Measurements from ENCODE around the gene CREB5.

DNA sequence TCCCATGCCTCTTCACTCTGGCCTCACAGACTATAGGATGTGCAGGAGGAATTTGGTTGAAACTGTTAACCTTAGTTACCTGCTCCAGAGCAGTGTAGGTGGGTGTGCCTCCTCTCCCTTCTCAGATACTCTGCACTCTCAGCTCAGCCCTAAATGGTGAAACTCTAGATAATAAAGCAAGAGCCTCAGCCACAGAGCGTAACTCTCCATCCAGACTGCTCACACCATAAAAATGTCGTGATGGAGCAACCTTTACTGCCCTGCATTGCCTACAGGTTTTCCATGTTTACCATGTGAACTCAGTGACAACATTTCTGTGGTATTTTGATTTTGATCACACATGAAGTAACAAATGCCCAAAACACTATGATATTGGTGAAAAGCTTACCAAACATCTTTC lies 227.7 kb downstream of the CREB5 start:
- TF ChIP-seq, protein P1, sequence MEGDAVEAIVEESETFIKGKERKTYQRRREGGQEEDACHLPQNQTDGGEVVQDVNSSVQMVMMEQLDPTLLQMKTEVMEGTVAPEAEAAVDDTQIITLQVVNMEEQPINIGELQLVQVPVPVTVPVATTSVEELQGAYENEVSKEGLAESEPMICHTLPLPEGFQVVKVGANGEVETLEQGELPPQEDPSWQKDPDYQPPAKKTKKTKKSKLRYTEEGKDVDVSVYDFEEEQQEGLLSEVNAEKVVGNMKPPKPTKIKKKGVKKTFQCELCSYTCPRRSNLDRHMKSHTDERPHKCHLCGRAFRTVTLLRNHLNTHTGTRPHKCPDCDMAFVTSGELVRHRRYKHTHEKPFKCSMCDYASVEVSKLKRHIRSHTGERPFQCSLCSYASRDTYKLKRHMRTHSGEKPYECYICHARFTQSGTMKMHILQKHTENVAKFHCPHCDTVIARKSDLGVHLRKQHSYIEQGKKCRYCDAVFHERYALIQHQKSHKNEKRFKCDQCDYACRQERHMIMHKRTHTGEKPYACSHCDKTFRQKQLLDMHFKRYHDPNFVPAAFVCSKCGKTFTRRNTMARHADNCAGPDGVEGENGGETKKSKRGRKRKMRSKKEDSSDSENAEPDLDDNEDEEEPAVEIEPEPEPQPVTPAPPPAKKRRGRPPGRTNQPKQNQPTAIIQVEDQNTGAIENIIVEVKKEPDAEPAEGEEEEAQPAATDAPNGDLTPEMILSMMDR (IDR thresholded peaks at IDR 0.05; ENCODE audit: borderline replicate concordance, extremely low read depth, low read length, poor library complexity, severe bottlenecking), result no peak
- no peak for TF ChIP-seq EZH2 (IDR thresholded peaks at IDR 0.05; ENCODE audit: borderline replicate concordance, low read depth, low read length, severe bottlenecking)

Measured in DND-41 (cell line).